Astrocyte of the spinal cord (primary cell): Measurements from ENCODE around the gene PKN1.
A peak's percentile ranks its signal among the peaks of the same experiment; 100 is the strongest.
"Not testable (repeated sequence)": the region's sequence is repeated elsewhere in the genome, so short reads cannot be mapped to it uniquely, and the experiment has no call there.

ENCODE experiments used
- DNase-seq: peaks from one replicate; pipeline ENCODE4 v3.0.0; 2011; ENCODE audit warnings: low read depth, low spot score
- H3K4me3 ChIP-seq: 2 replicates; pipeline ENCODE4 v1.5.1; 2011; ENCODE audit warnings: low read depth, mild to moderate bottlenecking, low read length, moderate library complexity
- in situ Hi-C: cut with HindIII; loops from 2 replicates; pipeline ENCODE4 v1.10.0; 2017; ENCODE audit warnings: low sequenced_read_pairs
- TF ChIP-seq, protein P1 (sequence below): IDR thresholded peaks from 2 replicates; pipeline ENCODE4 v1.5.1; 2012; ENCODE audit warnings: low read depth, mild to moderate bottlenecking, low read length, inconsistent platforms

The PKN1 gene

DNA sequence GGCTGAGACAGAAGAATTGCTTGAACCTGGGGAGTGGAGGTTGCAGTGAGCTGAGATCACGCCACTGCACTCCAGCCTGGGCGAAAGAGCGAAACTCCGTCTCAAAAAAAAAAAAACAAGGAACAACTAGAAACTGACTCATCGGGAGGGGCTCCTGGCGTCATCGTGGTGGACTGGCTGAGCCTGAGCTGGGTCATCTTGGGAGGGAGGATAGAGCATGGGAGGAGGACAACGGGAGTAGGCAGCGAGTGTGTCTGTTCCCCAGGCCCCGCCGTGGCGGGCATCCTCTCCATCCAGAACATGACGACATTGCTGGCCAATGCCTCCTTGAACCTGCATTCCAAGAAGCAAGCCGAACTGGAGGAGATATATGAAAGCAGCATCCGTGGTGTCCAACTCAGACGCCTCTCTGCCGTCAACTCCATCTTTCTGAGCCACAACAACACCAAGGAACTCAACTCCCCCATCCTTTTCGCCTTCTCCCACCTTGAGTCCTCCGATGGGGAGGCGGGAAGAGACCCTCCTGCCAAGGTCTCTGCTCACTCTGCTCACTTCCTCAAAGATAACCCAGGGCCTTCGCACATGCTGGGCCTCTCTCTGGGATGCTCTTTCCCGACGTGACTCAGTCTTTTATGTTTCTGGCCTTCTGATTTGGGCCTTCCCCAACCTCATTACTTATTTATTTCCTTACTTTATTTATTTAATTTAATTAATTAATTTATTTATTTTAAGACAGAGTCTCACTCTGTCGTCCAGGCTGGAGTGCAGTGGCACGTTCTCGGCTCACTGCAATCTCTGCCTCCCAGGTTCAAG is 30.6 kb upstream of the PKN1 start:
- DNase-seq: peak; percentile 80

DNA sequence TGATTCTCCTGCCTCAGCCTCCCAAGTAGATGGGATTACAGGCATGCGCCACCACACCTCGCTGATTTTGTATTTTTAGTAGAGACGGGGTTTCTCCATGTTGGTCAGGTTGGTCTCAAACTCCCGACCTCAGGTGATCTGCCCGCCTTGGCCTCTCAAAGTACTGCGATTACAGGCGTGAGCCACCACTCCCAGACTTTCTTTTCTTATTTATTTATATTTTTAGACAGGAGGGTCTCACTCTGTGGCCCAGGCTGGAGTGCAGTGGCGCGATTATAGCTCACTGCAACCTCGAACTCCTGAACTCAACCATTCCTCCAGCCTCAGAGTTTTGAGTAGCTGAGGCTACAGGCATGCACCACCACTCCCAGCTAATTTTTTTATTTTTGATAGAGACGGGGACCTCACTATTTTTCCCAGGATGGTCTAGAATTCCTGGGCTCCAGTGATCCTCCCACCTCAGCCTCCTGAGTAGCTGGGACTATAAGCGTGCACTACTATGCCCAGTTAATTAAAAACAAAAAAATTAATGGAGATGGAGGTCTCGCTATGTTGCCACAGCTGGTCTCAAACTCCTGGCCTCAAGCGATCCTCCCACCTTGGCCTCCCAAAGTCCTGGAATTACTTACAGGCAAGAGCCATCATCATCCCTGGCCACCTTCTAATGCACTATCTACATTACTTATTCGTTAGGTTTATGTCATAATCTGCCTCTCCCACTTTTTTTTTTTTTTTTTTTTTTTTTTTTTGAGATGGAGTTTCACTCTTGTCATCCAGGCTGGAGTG is 29.8 kb upstream of the PKN1 start:
- DNase-seq, in situ Hi-C loops, H3K4me3 ChIP-seq: not testable (repeated sequence)

More for the DNA sequence above, 30.6 kb upstream of the PKN1 start:
- in situ Hi-C loops: no loop called here
- no peak overlapping the region for H3K4me3 ChIP-seq
- TF ChIP-seq, protein P1, sequence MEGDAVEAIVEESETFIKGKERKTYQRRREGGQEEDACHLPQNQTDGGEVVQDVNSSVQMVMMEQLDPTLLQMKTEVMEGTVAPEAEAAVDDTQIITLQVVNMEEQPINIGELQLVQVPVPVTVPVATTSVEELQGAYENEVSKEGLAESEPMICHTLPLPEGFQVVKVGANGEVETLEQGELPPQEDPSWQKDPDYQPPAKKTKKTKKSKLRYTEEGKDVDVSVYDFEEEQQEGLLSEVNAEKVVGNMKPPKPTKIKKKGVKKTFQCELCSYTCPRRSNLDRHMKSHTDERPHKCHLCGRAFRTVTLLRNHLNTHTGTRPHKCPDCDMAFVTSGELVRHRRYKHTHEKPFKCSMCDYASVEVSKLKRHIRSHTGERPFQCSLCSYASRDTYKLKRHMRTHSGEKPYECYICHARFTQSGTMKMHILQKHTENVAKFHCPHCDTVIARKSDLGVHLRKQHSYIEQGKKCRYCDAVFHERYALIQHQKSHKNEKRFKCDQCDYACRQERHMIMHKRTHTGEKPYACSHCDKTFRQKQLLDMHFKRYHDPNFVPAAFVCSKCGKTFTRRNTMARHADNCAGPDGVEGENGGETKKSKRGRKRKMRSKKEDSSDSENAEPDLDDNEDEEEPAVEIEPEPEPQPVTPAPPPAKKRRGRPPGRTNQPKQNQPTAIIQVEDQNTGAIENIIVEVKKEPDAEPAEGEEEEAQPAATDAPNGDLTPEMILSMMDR: no peak

DNA sequence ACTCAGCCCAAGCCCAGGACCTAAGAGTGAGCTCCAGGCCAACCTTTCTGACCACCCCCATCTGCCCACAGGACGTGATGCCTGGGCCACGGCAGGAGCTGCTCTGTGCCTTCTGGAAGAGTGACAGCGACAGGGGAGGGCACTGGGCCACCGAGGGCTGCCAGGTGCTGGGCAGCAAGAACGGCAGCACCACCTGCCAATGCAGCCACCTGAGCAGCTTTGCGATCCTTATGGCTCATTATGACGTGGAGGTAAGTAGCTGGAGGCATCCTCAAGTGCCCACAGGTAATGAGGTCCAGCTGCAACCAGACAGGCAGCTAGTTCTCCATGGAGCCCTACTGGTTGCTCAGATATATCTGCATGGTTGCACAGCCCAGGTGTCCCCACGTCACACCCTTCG is 28.8 kb upstream of the PKN1 start:
- in situ Hi-C loops: no loop called here
- no peak for DNase-seq
- TF ChIP-seq, protein P1: no peak
- H3K4me3 ChIP-seq: no peak overlapping the region

DNA sequence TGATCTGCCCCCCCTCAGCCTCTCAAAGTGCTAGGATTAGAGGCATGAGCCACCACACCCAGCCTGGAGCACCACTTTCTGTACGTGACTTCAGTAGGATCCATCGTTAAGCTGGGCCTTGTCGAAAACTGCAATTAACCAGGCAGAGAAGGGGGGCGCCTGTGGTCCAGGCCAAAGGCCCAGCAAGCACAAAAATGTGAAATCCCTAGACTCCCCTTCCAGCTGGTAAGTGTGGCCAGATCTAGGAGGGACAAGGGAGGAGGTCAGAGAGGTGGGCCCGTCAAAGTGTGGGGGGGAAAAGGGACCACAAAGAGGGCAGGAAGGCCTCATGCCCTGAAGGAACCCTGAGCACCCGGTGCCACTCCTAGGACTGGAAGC is 27.7 kb upstream of the PKN1 start:
- no peak overlapping the region for H3K4me3 ChIP-seq
- in situ Hi-C loops: no loop called here
- TF ChIP-seq, protein P1: no peak
- no peak for DNase-seq

DNA sequence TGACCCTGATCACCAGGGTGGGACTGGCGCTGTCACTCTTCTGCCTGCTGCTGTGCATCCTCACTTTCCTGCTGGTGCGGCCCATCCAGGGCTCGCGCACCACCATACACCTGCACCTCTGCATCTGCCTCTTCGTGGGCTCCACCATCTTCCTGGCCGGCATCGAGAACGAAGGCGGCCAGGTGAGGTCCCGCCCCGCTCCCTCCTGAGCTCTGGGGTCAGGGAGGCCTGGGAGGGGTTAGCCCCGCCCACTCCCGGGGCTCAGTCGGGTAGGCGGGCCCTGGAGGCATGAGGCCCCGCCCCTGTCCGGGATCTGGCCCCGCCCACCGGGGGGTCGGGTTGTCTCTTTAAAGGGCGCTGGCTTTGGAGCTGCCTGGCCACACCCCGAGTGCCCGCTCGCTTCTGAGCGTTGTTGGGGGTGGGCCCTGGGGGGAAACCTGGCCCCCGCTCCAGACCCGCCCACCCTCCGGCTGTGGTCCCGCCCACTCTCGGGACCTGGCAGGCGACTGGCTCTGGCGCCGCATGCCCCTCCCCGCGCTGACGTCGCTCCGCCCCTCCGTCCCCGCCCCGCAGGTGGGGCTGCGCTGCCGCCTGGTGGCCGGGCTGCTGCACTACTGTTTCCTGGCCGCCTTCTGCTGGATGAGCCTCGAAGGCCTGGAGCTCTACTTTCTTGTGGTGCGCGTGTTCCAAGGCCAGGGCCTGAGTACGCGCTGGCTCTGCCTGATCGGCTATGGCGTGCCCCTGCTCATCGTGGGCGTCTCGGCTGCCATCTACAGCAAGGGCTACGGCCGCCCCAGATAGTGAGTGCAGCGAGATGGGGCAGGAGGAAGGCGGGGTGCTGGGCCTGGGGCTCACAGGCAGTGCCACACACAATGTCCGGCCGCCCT is 27.1 kb upstream of the PKN1 start:
- H3K4me3 ChIP-seq: peak overlapping the region; percentile 15
- TF ChIP-seq, protein P1: peak; percentile 77
- DNase-seq: peak; percentile 88
- in situ Hi-C loops: no loop called here

DNA sequence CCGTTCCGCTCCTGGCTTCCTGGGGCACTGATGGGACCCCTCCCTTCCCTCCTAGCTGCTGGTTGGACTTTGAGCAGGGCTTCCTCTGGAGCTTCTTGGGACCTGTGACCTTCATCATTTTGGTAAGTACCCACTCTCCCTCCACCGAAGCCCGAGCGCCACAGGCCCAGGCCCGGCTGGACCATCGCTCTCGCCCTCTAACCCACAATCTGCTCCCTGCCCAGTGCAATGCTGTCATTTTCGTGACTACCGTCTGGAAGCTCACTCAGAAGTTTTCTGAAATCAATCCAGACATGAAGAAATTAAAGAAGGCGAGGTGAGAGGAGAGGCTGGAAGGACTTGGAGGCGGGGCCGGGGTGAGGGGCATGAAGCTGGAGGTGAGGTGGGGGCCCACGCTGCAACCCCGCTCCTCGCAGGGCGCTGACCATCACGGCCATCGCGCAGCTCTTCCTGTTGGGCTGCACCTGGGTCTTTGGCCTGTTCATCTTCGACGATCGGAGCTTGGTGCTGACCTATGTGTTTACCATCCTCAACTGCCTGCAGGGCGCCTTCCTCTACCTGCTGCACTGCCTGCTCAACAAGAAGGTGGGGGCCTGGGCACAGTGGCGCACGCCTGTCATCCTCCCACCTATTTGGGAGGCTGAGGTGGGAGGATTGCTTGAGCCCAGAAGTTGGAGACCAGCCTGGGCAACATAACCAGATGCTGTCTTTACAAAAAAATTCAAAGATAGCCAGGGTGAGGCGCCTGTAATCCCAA is 26.3 kb upstream of the PKN1 start:
- H3K4me3 ChIP-seq: no peak overlapping the region
- no peak for DNase-seq
- TF ChIP-seq, protein P1: no peak
- in situ Hi-C loops: no loop called here
